ENCODE measurements around the gene METTL24.

Gene METTL24, protein sequence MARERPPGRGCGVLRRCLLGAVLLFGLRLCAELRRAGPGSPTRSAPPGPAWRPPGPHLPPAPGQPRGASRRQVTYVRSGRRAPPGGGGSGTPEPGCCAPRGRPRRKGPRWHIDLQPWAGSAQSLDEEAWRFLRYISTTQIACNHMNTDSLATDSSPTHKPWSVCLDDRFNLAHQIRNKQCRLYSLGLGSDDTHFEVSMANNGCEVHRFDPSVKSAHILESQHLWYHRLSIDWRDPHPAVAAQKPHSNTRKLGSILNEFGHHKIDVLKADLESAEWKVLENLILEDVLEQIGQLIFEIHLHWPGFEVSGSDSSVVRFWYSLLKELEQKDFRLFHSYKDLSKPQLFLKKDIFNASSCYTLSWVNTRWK
- total RNA-seq = 0 to 0.31 (median 0) reads per million in 18 experiments

DNA sequence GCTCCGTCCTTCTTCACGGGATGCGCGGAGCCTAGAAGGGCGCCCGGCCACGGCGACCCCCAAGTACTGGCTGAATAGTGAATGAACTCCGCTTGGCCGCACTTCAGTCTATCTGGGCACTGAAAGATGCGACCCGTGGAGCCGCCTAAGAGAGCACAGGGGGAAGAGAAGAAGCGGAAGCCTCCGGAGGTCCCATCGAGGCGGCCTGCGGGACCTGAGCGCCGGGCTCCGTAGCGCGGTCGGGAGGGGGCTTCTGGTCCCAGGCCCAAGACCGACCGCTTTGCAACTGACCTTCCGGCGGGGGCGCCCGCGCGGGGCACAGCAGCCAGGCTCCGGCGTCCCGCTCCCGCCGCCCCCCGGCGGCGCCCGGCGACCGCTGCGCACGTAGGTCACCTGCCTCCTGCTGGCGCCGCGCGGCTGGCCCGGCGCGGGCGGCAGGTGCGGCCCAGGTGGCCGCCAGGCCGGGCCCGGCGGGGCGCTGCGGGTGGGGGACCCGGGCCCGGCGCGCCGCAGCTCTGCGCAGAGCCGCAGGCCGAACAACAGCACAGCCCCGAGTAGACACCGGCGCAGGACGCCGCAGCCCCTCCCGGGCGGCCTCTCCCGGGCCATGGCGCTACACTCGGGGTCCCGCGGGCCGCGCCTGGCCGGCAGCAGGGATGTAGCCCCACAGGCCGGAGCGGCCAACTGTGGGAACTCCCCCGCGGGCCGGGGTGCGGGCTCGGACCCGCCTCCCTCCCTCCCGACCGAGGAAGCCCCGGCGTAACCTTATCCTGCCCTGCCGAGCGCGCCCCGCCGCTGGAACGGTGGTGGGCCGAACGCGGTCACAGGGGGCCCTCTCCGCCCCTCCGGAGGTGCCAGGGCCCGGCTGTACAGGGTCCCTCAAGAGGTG lies at the start of gene METTL24:
Gene METTL24, minus strand, starts transcription at position 686 of the 889 bp plus-strand sequence. Its CDS starts 77 bp downstream, at position 609.
- peak in 1 of 2 donors; percentile 5 for DNase-seq

DNA sequence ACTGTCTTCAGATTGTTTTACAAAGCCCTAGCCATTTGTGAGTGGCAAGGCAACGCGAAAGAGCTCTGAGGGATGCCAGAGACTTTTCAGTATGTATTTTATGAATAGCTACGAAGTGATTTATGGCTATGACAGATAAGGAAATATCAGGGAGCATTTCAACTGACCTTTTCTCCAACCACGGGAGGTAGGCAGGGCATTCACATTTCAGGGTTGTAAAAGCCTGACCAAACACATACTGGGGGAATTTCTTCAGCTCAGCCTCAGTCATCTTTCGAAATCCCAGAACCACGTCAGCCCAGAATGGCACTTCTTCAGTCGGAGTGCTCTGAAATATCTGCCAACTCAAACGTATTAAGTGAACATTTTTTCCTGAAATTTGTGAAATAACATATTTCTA lies 46.5 kb upstream of the METTL24 start:
- DNase-seq = peak; percentile 65 to 76

DNA sequence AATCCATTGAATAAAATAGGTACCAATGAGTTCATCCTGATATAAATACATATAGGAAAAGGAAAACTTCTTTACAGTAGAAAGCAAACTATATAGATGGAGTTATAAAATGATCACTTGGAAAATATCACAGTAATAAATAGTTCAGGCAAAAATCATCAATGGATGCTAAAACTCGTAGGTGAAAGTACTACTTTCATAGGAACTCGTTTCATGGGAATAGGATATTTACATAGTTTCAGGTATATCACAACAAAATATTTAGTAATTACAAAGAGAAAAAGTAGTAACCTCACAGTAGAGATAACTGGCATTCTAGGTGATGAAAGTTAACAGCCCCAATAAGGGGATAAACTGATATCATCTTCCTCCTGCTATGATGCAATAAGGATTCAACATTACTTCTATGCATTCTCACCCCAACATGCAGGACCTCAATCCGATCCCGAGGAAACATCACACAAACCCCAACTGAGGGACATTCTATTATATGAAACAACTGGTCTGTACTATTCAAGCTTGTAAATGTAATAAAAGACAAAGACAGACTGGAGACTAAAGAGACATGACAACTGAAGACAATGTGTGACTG lies 43.5 kb upstream of the METTL24 start:
- no peak for DNase-seq

DNA sequence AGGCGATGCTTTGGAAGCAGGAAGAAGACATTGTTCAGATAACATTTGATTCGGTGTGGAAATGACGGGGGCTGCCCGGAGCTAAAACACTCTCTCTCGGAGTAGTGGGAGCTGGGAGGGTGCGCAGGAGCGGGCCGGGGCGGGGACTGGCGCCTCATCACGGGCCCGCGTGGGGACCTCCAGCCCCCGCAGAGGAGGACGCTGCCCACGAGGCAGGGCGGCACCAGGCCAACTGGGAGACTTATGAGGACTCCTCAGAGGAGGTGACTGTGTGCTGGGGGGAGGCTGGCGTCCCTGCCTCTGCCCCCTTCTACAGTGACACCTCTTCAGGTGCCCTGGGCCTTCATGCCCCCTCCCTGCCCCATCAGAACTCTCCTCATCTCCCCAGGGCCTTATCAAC lies 42.1 kb upstream of the METTL24 start:
- no peak for DNase-seq

DNA sequence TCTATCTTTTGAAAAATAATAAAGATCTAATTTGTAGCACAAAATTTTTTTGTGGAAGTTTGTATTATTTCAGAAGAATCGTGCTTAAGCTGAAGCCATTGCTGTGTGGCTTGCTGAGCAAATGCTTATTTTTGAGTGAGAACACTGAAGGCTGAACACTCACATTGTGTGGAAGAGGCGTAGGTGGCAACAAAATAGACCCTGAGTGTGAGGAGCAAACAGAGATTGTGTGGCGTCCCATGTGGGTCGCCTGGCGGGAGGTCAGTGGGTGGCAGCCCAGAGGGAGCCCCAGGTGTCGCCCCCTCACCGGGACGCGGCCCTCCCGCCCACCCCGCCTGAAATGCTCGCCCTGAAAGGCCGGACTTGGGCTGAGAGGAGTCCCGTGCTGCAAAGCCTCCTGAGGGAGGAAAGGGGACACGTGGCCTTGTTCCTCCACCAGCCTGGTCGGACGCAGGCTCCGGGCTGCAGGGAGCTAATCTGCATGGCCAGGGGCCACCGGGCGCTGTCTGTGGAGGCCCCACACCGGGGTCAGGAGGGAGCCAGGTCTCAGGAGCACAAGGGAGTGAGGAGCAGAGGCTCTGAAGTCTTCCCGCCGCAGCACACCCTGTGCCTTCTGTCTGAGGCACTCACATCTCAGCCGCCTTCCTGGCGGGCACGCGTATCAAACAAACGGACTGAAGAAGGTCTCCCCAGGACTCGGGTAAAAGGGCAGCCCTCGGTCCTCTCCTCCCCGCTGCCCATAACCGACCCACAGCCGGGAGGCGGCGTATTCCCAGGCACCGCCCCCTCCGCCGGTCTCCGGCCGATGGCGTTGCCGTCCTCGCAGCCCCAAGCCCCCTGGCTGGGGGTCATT lies 41.3 kb upstream of the METTL24 start:
- DNase-seq = peak; percentile 32 to 43

DNA sequence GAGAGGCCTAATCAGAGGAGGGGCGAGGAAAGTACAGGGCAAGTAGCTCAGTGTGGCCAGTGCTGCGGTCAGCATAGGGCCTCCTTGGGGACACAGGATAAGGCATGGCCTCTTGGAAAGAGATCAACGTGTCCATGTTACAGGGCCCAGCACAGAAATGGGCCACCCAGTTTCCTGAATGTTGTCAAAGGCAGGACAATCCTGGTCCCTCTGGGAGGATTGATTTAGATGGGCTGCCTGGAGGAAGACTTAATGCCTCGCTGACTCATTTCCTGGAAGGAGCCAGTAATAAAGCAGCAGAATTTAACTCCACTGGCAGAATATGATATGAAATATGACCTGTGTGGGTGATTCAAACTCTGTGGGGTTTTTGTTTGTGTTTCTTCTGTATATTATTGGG lies 40.6 kb upstream of the METTL24 start:
- DNase-seq = no peak

DNA sequence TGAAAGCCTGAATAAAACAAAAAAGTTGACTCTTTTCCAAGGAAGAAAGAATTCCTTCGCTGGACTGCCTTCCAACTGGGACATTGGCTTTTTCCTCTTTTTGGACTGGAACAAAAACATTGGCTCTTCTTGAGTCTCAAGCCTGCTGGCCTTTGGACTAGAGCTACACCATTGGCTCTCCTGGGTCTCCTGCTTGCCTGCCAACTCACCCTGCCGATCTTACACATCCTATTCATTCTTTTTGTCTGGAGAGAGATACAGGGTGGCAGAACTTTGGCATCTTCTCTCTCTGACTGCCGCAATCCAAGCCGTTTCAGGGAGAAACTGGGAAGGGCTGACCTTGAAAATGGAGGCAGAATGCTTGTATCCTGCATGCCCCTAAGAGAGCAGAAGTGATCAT lies 37.1 kb upstream of the METTL24 start:
- DNase-seq = no peak

DNA sequence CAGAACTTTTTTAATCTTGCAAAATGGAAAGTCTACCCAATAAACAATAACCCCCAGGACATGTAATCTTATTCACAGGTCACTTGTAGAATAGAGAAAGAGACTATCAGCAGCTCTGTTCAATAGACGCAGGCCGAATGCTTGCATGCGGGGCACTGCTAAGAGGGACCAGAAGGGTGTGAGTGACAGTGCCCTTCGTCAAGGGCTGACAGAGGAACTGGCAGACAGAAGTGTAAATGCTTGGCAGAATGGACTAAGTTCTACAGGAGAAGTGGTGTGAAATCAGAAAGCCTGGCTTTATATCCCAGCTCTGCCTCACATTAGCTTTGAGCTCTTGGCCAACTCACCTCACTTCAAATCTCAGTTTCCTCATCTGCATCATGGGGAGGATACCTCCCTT lies 36.3 kb upstream of the METTL24 start:
- no peak for DNase-seq

DNA sequence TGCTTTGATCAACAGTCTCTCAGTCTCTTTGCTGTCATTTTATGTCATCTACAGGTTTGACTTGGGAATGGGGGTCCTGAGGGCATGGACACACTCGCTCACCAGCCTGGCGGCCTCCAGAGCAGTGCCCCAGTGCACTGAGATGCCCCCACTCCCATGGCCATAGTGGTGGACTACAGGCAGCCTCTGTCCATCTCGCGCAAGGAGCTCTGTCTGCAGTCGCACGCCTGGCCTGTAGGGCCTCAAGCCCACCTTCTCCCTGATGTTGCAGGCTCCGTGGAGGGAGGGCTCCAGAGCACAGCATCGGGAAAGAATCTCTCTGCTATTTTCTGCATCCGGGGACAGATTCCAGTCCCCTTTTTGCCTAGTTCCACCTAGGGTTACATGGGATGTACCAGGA lies 34.6 kb upstream of the METTL24 start:
- no peak for DNase-seq

DNA sequence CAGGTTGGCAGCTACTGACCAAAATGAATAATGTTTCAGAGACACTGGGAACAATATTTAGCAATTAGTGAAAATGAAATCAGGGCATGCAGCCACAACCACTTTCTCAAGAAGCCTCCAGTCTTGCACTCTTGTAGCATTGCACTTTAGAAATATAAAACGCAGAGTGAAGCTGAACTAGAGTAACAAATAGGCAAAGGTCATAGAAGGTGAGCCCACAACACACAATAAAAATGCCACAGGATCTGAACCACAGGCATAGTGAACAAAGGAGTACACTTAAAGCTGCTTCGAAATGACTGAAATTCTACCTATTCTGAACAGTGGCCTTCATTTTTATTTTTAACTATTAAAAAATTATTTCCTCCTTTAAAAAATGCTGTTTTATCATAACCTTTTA lies 32.3 kb upstream of the METTL24 start:
- DNase-seq = no peak

DNA sequence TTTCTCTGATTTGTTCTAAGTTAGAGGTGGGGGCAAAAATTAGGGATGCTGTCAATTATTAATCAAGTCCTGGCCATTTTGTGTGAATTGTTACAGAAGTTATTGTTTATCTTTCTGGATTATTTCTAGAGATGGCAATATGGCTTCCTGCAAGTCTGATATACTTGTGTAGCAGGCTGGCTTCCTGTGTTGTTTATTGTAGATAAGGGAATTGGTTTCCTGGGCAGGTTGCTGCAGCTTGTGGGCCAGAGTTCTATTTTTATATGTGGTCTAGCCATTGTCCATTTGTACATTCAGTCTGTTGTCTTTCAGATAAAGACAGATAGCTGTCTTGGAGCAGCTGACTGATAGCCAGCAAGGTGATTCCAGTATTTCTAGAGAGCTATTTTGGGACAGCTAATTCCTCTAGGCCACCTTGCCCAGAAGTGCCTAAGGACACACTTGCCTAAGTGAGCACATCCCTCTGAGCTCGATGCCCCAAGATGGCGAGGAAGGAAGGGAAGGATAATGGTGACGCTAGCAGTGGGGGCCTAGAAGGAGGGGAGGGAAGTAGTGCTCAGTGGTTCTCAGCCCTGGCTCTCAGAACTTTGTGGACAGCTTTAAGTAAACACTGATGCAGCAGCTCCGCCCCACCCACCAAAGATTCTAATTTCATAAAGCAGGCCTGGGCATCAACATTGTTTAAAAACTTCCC lies 31.7 kb upstream of the METTL24 start:
- no peak for DNase-seq

DNA sequence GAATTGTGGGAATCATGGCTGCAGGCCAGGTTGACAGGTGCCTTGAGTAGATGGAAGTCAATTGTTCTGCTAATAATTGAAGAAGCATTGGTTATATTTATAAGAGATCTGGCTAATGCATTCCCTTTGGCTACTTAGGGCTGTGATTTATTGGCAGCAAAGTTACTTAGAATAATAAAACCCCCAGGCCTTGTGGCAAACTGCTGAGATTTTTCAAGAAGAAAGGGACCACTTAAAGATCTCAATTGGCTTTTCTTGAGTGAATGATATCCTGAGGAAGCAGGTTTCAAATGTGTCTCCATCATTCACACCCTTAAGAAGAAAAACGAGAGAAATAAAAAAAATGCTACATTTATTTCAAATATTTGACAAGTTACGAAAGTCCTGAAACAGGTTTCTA lies 29.8 kb upstream of the METTL24 start:
- DNase-seq = no peak

DNA sequence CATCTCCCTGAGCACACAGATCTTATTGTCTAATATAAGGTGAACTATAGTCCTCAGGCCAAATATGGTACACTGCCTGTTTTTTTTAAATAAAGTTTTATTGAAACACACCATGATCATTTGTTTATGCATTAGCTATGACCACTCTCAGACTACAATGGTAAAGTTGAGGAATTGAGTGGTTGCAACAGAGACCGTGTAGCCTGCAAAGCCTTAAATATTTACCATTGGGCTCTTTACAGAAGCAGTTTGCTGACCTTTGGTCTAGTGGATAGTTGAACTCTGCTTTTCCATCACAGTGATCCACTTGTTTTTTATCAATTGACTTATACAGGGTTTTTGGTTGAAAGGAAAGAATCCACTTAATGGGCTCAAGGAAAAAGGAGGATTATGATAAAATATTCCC lies 27.3 kb upstream of the METTL24 start:
- no peak for DNase-seq

DNA sequence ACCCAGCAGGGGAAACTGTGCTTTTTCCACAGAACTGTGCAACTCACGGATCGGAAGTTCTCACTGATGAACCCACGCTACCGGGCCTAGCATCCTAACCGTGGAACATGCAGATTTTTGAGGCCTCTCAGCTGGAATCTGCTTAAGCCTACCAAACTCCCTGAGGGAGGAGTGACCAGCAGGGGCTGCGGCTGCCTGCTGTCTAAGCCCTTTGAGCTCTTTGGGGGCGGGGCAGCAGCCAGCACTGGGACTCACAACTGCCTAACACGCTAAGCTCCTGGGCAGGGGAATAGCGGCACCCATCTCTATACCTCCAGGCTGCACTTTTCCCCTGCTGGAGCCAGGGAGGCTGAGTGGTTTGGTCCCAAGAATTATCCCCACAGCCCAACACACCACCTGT lies 20.4 kb upstream of the METTL24 start:
- DNase-seq = no peak

DNA sequence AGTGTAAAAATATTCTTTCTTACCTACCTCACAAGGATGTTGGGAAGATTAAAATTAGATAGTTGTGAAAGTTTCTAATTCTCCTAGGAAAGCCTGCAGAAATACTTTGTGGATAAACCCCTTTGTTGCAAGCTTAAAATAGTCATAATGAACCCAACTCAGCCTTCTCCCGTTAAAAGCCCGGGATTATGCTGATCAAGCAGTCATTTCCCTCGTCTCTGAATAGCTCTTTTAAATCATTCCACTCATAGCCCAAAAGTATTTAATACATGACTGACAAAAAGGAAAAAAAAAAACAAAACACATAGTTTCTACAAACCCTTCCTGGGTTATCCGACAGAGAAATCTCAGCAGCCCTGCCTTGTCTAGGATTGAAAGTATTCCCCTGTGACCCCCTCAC lies 10.9 kb upstream of the METTL24 start:
- DNase-seq = no peak

DNA sequence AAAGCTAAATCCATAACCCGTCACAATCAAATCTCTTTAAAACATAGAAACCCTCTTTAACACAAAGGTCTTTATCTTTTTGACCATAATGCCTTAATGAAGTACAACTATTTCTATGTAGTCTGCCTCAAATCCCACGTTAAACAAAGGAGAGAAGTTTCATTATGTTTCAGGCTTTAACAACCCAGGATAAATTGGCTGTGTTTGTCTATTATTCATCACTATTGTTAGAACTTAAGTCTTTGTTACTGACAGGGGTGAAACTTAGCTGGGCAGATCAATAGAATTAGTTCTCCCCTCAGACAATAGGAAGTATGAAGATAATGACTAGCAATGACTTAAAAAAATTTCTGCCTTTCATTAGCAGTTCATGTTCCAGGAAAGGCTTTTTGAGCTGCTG lies 10.1 kb upstream of the METTL24 start:
- no peak for DNase-seq

DNA sequence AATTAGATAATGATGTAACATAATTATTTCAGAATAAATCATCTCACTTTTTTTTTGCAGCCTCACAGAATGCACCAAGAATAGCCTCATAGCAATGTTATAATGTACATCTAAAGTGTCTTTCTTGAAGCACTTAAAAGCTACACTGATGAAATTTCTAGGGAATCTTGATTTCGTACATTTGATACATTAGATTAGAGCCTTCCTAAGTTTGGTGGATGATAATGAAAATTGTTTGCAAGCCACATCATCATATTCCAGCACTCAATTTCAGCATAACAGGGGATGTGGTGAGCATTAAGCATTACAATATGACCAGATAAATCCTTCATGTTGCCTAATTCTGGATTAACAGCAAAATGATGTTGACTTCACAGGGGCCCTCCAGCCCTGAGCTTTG lies 9.7 kb upstream of the METTL24 start:
- DNase-seq = no peak

DNA sequence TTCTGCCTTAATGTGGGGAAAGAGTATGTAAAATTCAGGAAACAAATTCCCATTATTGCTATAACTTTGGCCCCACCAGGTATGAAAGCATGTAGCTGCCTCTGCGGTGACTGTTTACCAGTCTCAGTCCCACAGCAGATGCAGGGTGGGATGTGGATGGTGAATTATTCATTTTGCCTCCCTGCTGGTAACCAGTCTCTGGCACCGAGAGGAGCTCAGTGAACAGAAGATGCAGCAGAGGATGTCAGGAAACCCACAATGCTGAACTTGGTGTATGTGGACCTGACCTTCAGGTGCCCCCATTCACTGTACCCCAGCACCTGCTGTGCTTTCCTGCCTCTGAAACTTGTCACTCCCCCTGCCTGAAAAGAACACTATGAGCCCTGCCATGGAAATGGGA lies 8.8 kb upstream of the METTL24 start:
- no peak for DNase-seq

DNA sequence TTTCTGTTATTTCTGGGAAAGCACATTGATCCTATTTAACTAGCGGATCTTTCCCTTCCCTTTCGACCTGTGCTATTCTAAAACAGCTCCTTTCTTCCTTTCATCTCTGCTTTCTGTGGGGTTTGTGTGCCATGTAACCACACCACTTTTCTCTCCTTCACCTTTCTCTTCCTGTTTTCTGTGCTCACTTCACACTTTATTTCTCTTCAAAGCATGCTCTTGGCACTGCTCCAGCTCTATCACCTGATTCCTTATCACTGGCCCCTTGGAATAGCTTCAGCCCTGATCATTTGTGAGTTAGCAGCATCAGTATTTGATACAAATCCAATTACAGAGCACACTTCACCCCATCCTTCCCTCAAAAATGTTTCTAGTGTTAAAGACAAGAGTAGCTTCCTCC lies 8.1 kb upstream of the METTL24 start:
- DNase-seq = no peak

DNA sequence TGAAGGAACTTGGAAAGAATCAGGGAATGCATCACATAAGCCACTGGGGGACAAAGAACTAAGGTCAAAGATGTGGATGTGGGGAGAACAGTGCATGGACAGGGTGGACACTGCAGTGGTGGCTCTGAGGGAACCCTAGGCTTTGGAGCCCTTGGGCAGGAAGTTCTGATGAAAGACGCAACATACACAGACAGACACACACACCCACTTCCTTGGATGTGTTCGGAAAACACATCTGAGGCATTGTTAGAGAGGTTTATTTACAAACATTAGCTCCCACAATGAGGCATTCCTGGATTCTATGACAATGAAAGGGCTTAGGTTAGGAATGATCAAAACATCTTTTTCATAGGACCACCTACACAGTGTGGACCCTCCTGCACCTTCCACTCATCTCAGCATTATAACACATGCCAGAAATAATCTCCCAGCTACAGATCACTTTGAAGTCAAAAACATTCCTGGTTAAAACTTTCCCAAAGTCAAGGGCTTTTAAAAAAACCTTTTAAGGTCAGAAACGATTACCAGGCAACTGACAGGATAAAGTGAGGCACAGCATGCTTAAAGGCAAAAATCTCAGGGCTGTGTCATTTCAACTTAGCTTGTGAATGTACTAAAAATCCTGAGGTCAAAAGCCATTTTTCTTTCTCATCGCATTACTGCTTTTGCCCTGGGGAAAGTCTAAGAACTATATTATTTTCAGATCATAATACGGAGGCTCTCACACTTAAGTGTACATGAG lies 6.4 kb upstream of the METTL24 start:
- DNase-seq = no peak

DNA sequence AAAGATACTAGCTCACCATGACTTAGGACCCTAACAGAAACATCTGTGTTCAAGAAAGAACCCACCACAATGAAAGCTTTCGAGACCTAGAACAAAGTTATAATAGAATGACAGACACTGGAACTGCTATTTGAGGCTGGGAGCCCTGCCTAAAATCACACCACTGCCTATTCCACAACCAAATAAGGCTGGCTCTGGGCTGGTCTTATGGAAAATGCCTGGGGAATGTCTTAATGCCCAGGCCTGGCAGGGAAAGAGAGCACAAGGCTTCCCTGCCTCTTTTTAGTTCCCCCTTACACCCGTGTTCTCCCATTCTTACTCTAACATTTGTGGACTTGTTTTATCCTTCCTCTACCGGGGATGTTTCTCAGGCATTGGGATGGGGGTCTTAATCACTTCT lies 5.6 kb upstream of the METTL24 start:
- no peak for DNase-seq

Data from inflammatory macrophage (primary cell).